HepG2 (cell line): Measurements from ENCODE around the gene PLEKHB1. TPM values are rescaled to one million over a fixed set of nuclear protein-coding genes. Genes with fewer than 3 reads are reported as not detected.

Source experiments
- HNF4A ChIP-seq: sonication (generic); formaldehyde crosslinking; IDR thresholded peaks from 2 replicates; pipeline ENCODE4 v1.4.0; 2020; ENCODE audit warnings: missing genetic modification reagents
- HNRNPH1 ChIP-seq: fragments of 200-400 bp; formaldehyde crosslinking; optimal IDR thresholded peaks from 2 replicates; pipeline ENCODE3; 2017; ENCODE audit warnings: mild to moderate bottlenecking, low read depth, low read length
- JUND ChIP-seq: sonication (generic); formaldehyde crosslinking; IDR thresholded peaks from 2 replicates; pipeline ENCODE4 v1.8.0; 2022; ENCODE audit warnings: mild to moderate bottlenecking, missing genetic modification reagents
- KLF9 ChIP-seq: IDR thresholded peaks from 2 replicates; pipeline ENCODE4 v1.6.1; 2016; ENCODE audit warnings: low read depth
- SETDB1 ChIP-seq: sonication (generic); formaldehyde crosslinking; IDR thresholded peaks from 2 replicates; pipeline ENCODE4 v1.5.1; 2020; ENCODE audit warnings: missing genetic modification reagents, mild to moderate bottlenecking, borderline replicate concordance
- XRCC5 ChIP-seq: fragments of 200-400 bp; formaldehyde crosslinking; optimal IDR thresholded peaks from 2 replicates; pipeline ENCODE3; 2017; ENCODE audit warnings: mild to moderate bottlenecking, low read length
- ZBTB33 ChIP-seq: sonication (generic); formaldehyde crosslinking; IDR thresholded peaks from 2 replicates; pipeline ENCODE4 v1.4.0; 2020; ENCODE audit warnings: missing genetic modification reagents
- ZBTB46 ChIP-seq: sonication (generic); formaldehyde crosslinking; IDR thresholded peaks from 2 replicates; pipeline ENCODE4 v1.4.0; 2020; ENCODE audit warnings: mild to moderate bottlenecking, missing genetic modification reagents, borderline replicate concordance
- ZNF354B ChIP-seq: sonication (generic); formaldehyde crosslinking; IDR thresholded peaks from 2 replicates; pipeline ENCODE4 v1.8.0; 2022; ENCODE audit warnings: mild to moderate bottlenecking, missing genetic modification reagents
- ZNF460 ChIP-seq: sonication (generic); formaldehyde crosslinking; IDR thresholded peaks from 2 replicates; pipeline ENCODE4 v1.5.1; 2020; ENCODE audit warnings: missing genetic modification reagents, mild to moderate bottlenecking, borderline replicate concordance
- ZNF543 ChIP-seq: sonication (generic); formaldehyde crosslinking; IDR thresholded peaks from 2 replicates; pipeline ENCODE4 v1.4.0; 2020; ENCODE audit warnings: mild to moderate bottlenecking, missing genetic modification reagents
- ZNF770 ChIP-seq: sonication (generic); formaldehyde crosslinking; IDR thresholded peaks from 2 replicates; pipeline ENCODE4 v1.5.0; 2020; ENCODE audit warnings: mild to moderate bottlenecking, missing genetic modification reagents
- ZNF784 ChIP-seq: sonication (generic); formaldehyde crosslinking; IDR thresholded peaks from 2 replicates; pipeline ENCODE4 v1.5.1; 2020; ENCODE audit warnings: missing genetic modification reagents, mild to moderate bottlenecking, borderline replicate concordance
- ZSCAN22 ChIP-seq: sonication (generic); formaldehyde crosslinking; IDR thresholded peaks from 2 replicates; pipeline ENCODE4 v1.4.0; 2020; ENCODE audit warnings: mild to moderate bottlenecking, missing genetic modification reagents
- ZSCAN31 ChIP-seq: sonication (generic); formaldehyde crosslinking; IDR thresholded peaks from 2 replicates; pipeline ENCODE4 v1.5.0; 2020; ENCODE audit warnings: low read depth, mild to moderate bottlenecking, missing genetic modification reagents
- polyA plus RNA-seq, 8 experiments: library from polyadenylated mRNA; depleted of rRNA in 3 of 8; stranded (reverse) in 7 of 8; unstranded in 1 of 8; fragments of >200 nt; fragmentation: Illumina TruSeq in 4 of 8; extraction: Trizol in 4 of 8; gene quantifications; 2 replicates each; pipeline versions ENCODE4 v1.2.1 to v1.2.3, GENCODE V29; 2011 to 2016; ENCODE audit warnings: low read depth in 4 of 8, missing spikeins in 1 of 8, mixed read lengths in 1 of 8; ENCODE audit not compliant: insufficient read depth in 1 of 8
- total RNA-seq, 5 experiments: library from RNA; depleted of rRNA; stranded (reverse); fragments of >200 nt; fragmentation: Illumina TruSeq; extraction: Trizol; gene quantifications; 2 replicates each; pipeline ENCODE4 v1.2.3, GENCODE V29; 2016; ENCODE audit warnings: low read depth in 1 of 5
- TF ChIP-seq, protein P1 (sequence below): sonication (generic); formaldehyde crosslinking; IDR thresholded peaks from 2 replicates; pipeline ENCODE4 v1.4.0; 2020; ENCODE audit warnings: missing genetic modification reagents
- TF ChIP-seq, protein P2 (sequence below): sonication (generic); formaldehyde crosslinking; IDR thresholded peaks from 2 replicates; pipeline ENCODE4 v1.5.0; 2020; ENCODE audit warnings: missing genetic modification reagents, mild to moderate bottlenecking, borderline replicate concordance
- TF ChIP-seq, protein P3 (sequence below): sonication (generic); formaldehyde crosslinking; IDR thresholded peaks from 2 replicates; pipeline ENCODE4 v1.5.0; 2020; ENCODE audit warnings: mild to moderate bottlenecking, missing genetic modification reagents

Gene PLEKHB1
- total and polyA plus RNA-seq, 2 of the 13 experiments (the other 11 are each of a cell fraction or from before 2014, with no cell fraction given) = 68.0 to 99.3 TPM

DNA sequence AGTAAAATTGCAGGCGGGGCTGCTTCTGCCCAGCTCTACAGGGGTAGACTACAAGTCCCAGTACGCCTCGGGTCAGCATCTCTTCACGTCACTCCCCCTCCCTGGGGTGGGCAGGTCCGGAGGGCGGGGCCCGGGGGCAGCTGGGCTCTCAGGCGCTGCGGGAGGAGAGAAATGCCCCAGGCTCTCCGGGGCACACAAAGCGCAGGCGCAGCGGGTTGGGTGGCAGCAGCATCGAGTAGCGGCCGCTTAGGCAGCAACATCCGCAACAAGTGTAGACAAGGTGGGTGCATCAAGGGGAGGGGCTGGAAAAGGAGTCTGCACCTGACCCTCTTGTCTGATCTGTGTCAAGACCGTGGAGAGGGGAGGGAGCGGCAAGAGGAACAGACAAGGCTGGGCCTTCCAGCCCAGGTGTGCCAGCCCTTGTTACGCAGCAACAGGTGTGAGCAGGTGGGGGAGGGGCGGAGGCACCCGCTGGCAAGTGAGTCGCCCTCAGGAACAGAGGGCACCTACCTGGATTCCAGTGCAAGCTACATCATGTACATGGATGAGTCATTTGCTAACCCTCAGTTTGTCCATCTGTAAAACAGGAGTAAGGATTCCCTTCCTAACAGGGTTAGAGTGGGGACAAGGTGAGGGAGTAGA, 1.2 kb downstream of the PLEKHB1 start (continued):
- TF ChIP-seq ZBTB46 (no peak), HNF4A (CRISPR knock-in tag) (no peak), ZBTB33 (CRISPR knock-in tag) (no peak), ZNF460 (CRISPR knock-in tag) (no peak), ZSCAN22 (CRISPR knock-in tag) (no peak), ZNF784 (CRISPR knock-in tag) (no peak), ZNF354B (CRISPR knock-in tag) (no peak), KLF9 (no peak), HNRNPH1 (no peak), SETDB1 (no peak), ZSCAN31 (CRISPR knock-in tag) (no peak; the same call in 1 of the 2 replicates), JUND (CRISPR knock-in tag) (no peak), XRCC5 (no peak), ZNF543 (no peak), ZNF770 (CRISPR knock-in tag) (no peak)
- TF ChIP-seq, protein P1, sequence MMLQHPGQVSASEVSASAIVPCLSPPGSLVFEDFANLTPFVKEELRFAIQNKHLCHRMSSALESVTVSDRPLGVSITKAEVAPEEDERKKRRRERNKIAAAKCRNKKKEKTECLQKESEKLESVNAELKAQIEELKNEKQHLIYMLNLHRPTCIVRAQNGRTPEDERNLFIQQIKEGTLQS = no peak
- TF ChIP-seq, protein P2, sequence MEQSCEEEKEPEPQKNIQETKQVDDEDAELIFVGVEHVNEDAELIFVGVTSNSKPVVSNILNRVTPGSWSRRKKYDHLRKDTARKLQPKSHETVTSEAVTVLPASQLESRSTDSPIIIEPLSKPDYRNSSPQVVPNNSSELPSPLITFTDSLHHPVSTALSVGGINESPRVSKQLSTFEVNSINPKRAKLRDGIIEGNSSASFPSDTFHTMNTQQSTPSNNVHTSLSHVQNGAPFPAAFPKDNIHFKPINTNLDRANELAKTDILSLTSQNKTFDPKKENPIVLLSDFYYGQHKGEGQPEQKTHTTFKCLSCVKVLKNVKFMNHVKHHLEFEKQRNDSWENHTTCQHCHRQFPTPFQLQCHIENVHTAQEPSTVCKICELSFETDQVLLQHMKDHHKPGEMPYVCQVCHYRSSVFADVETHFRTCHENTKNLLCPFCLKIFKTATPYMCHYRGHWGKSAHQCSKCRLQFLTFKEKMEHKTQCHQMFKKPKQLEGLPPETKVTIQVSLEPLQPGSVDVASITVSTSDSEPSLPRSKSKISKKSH (CRISPR knock-in tag) = no peak
- TF ChIP-seq, protein P3, sequence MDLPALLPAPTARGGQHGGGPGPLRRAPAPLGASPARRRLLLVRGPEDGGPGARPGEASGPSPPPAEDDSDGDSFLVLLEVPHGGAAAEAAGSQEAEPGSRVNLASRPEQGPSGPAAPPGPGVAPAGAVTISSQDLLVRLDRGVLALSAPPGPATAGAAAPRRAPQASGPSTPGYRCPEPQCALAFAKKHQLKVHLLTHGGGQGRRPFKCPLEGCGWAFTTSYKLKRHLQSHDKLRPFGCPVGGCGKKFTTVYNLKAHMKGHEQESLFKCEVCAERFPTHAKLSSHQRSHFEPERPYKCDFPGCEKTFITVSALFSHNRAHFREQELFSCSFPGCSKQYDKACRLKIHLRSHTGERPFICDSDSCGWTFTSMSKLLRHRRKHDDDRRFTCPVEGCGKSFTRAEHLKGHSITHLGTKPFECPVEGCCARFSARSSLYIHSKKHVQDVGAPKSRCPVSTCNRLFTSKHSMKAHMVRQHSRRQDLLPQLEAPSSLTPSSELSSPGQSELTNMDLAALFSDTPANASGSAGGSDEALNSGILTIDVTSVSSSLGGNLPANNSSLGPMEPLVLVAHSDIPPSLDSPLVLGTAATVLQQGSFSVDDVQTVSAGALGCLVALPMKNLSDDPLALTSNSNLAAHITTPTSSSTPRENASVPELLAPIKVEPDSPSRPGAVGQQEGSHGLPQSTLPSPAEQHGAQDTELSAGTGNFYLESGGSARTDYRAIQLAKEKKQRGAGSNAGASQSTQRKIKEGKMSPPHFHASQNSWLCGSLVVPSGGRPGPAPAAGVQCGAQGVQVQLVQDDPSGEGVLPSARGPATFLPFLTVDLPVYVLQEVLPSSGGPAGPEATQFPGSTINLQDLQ = no peak
